NT2/D1 (cell line): ENCODE results near the gene KCNK13.

Source experiments
- YY1 ChIP-seq: IDR thresholded peaks from 2 replicates; pipeline ENCODE4 v1.6.1; 2011; ENCODE audit not compliant: insufficient read length, insufficient read depth
- ZNF274 ChIP-seq: IDR thresholded peaks from 2 replicates; pipeline ENCODE4 v1.6.1; 2011; ENCODE audit warnings: mild to moderate bottlenecking, low read depth, low read length

- TF ChIP-seq YY1: no peak
- TF ChIP-seq ZNF274: no peak
Measured at GRCh38 chr14:90053044-90053443, 8.8 kb upstream of the KCNK13 start.
